GM21529 (cell line): ENCODE measurements around the gene SMIM38.

Experiments
- ATAC-seq: cut with Tn5 transposase; IDR thresholded peaks from one replicate; pipeline ENCODE4 v1.9.1; 2021; ENCODE audit not compliant: unreplicated experiment

The SMIM38 gene

GRCh38 chr11:69174841-69175240, 19.1 kb downstream of the SMIM38 start:
- ATAC-seq: no peak

- no peak for ATAC-seq
Observed at GRCh38 chr11:69178819-69179482, 23.2 kb downstream of the SMIM38 start.

DNA sequence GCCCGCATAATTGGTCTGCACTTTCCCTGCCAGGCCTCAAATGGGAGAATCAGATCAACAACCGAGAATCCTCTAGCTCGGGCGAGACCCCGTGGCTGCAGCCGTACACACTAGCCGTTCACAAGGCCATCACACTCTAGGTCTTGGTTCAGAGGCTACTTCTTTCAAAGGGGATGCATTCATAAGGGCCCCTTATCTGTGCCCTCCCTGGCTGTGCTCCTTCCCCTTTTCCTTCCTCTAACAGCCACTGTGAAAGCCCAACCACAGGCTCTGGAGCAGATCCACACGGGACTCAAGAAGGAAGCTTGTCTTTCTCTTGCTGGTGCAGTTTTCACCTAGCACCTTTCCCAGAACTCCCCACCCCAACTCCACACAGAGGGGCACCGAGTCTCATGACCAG, 24.5 kb downstream of the SMIM38 start:
- ATAC-seq: no peak

DNA sequence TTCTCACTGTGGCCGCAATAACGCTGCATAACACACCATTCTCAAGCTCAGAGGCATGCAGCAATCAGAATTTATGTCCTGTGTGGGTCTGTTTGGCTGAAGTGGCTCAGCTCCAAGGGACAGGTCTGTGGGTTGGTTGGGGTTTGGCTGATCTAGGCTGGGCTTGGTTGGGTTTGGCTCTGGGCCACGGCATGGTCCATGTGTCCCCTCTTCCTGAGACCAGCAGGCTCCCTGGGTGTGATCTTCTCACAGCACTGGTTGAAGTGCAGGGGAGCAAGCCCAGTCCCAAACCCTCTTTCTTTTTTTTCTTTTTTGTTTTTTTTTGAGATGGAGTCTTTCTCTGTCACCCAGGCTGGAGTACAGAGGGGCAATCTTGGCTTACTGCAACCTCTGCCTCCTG, 25.0 kb downstream of the SMIM38 start:
- ATAC-seq: no peak

DNA sequence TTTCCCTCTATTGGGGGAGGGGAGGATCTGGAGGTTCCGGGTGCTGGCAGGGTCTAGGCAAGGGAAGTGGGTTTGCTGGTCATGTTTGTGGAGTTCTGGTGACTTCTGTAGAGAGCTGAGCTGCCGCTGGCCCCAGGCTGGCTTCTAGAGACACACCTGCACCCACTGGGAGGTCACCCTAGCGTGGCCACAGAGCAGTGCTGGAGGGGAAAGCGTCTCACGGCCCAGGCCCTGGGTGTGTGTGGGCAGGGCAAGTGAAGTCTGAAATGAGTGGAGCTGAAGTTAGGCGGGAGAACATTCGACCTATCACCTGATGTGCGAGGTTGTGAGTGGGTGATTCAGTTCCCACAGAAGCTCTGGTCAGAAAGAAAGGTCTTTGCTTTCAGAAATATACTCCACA, 27.9 kb downstream of the SMIM38 start:
- ATAC-seq: no peak

- ATAC-seq: no peak
Observed at GRCh38 chr11:69186316-69187260, 30.9 kb downstream of the SMIM38 start.

DNA sequence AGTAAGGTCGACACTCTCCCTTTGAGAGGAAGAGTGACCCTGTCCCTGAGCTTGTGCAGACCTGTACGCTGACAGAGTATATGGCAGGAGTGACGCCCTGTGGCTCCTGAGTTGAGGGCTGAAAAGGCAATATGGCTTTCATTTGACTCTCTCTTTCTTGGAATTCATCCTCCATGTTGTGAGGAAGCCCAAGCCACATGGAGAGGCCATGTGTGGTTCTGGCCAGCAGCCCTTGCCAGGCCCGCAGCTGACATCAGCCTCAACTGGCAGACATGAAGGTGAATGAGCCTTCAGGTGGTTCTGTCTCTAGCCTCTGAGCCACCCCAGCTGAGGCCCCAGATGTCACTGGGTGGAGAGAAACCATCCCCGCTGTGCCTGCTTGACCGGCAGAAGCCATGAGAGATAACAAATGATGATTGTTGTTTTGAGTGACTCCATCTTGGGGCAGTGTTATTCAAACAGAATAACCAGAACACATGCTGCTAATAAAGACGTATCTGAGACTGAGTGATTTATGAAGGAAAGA, 31.9 kb downstream of the SMIM38 start:
- ATAC-seq: no peak

DNA sequence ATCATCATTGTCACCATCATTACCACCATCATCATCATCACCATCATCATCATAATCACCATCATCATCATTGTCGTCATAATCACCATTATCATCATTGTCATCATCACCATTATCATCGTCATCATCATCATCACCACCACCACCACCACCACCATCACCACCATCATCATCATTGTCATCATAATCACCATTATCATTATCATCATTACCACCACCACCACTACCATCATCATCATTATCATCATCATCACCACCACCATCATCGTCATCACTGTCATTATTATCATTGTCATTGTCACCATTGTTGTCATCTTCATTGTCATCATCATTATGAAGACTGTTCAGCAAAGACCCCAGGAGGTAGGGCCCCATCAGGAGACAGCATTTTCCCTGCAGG, 33.3 kb downstream of the SMIM38 start:
- ATAC-seq: no peak

DNA sequence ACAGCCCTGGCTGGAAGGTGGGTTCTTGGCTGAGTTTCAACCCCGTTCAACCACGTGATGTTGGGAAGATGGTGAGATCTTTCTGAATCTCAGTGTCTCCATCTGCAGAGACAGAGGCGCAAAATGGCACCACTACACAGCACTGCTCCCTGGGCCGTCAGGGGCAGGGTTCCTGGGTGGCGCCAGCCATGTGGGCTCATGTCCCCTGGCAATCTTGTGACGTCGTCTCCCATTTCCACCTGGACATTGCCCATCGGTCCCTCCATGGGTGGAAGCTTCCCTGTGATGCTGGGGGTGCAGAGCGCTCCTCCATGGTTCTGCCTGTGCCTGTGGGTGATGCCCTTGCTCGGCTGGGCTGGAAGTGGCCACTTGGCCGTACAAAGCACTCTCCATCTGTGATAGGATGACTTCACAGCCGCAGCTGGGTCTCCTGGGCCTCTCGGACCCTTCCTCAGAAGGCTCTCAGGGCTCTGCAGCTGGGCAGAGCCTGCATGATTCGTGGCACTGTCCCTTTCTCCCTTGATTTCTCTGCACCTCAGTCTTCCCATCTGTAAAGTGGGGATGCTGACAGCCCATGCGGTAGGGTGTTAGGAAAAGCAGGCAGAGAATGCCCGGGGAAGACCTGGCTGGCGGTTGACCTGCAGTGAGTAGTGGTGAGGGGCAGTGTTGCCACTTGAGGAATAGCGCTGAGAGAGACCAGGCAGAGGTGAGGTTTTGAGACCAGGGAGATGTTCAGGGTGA, 35.2 kb downstream of the SMIM38 start:
- ATAC-seq: no peak

DNA sequence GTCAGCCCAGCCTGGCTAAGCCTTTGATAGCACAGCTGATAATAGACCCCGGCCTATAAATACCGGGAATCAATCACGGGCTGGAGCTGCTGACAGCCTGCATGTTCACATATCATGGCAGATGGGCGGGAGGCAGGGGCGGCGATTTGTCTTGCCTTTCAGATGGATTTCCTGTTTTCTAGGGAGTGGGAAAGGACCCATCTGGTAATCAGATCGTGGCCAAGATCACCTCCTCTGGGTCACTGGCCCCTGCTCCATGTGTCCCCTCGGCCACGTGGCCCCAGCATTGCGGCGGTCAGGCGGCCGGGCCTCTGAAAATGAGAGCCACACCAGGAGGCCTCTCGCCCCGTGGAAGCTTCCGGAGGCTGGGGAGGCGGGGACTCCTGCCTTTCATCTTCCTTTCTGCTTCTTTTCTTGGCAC, 36.6 kb downstream of the SMIM38 start:
- no peak for ATAC-seq

- no peak for ATAC-seq
Observed at GRCh38 chr11:69193151-69193550, 37.4 kb downstream of the SMIM38 start.

DNA sequence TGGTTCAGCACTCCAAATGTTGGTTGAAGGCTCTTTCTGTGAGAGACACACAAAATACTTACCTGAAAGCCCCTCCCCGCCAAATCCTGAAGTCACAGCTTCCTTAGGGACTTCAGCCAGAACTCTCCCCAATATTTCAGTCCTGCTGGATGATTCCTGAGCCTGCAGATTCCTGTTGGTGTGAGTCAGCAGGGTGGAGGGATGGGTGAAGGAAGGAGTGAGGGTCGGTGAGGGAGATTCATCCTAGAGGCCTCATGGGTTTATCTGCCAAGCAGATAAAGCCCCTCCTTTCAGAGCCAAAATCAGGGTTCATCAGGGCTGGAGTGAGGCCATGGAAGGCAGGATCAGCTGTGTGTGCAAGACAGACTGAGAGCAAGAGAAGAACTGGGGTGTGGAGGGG, 37.9 kb downstream of the SMIM38 start:
- no peak for ATAC-seq

- ATAC-seq: no peak
Observed at GRCh38 chr11:69194396-69194795, 38.7 kb downstream of the SMIM38 start.

GRCh38 chr11:69194956-69195355, 39.2 kb downstream of the SMIM38 start:
- ATAC-seq: no peak

GRCh38 chr11:69195824-69196782, 40.4 kb downstream of the SMIM38 start:
- ATAC-seq: no peak

GRCh38 chr11:69196783-69197169, 41.0 kb downstream of the SMIM38 start:
- no peak for ATAC-seq

GRCh38 chr11:69198891-69199582, 43.3 kb downstream of the SMIM38 start:
- no peak for ATAC-seq

DNA sequence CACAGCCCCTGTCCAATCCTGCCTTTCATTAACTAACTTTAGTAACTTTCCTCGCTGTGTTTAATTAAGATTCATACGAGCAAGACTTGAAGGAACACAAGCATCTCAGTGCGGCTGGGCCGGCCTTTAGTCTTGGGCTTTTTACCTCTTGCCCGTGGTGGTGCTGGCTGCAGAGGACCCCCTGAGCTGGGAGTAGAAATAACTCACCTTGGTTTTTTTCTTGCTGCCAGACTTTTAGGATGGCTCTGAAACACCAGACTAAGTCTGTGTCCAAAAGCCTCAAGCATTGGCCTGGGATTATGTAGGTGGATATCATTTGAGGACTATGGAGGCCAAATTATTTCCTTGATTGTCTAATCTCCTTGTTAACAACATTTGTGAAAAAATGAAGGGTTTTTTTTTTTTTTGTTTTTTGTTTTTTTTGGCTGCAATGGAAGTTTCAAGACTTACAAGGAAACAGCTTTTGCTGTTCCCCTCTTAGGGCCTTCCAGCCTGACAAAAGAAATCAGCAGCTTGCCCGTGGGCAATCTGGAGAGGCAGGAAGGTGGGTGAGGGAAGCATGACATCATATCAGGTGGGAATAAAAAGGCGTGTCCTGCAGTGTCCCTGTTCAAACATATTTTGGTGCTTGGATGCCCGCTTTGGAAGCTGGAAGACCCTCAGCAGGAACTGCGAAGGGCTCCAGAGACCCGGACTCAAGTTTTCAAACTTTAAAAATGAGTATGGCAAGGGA, 44.0 kb downstream of the SMIM38 start:
- ATAC-seq: no peak
